Cardiac muscle cell (in vitro differentiated cells and primary cell): Measurements from ENCODE around the gene FPR3. TPM values are rescaled to one million over a fixed set of nuclear protein-coding genes. Genes with fewer than 3 reads are reported as not detected.

ENCODE experiments used
- DNase-seq, 2 donors: peaks; one replicate each; pipeline versions ENCODE4 v3.0.0 to v3.0.0-alpha.2; 2010 to 2017; ENCODE audit warnings: low read depth in 1 of 2, low spot score in 1 of 2
- H3K27ac ChIP-seq: fragments of 200-600 bp; sonication (generic); 2 replicates; pipeline ENCODE4 v1.5.1; 2016
- H3K27me3 ChIP-seq: fragments of 200-600 bp; sonication (generic); 2 replicates; pipeline ENCODE4 v1.6.0; 2016; ENCODE audit warnings: control low read depth
- H3K36me3 ChIP-seq: fragments of 200-600 bp; sonication (generic); 2 replicates; pipeline ENCODE4 v1.5.1; 2016; ENCODE audit warnings: control low read depth
- H3K4me1 ChIP-seq: fragments of 200-600 bp; sonication (generic); 2 replicates; pipeline ENCODE4 v1.8.1; 2017; ENCODE audit warnings: low read depth, mild to moderate bottlenecking, mixed run types
- H3K4me3 ChIP-seq: fragments of 200-600 bp; sonication (generic); 2 replicates; pipeline ENCODE4 v1.5.1; 2016; ENCODE audit warnings: mild to moderate bottlenecking
- H3K9me3 ChIP-seq: fragments of 200-600 bp; sonication (generic); 2 replicates; pipeline ENCODE4 v1.5.1; 2017; ENCODE audit warnings: low read depth, mild to moderate bottlenecking, control low read depth
- polyA plus RNA-seq: library from polyadenylated mRNA; unstranded; fragments of >200 nt; fragmentation: Nextera tagmentation; extraction: Ambion mirVana; gene quantifications from 2 replicates; pipeline ENCODE4 v1.2.1, GENCODE V29; 2016
- total RNA-seq: library from RNA; depleted of rRNA; stranded (reverse); fragments of >200 nt; gene quantifications from 2 replicates; pipeline ENCODE4 v1.2.3, GENCODE V29; 2016
- TF ChIP-seq, protein P1 (sequence below): IDR thresholded peaks from 2 replicates; pipeline ENCODE4 v1.5.1; 2012; ENCODE audit warnings: low read depth, mild to moderate bottlenecking, low read length

Gene FPR3
- total and polyA plus RNA-seq, 2 experiments from 2014 or later, result not detected

DNA sequence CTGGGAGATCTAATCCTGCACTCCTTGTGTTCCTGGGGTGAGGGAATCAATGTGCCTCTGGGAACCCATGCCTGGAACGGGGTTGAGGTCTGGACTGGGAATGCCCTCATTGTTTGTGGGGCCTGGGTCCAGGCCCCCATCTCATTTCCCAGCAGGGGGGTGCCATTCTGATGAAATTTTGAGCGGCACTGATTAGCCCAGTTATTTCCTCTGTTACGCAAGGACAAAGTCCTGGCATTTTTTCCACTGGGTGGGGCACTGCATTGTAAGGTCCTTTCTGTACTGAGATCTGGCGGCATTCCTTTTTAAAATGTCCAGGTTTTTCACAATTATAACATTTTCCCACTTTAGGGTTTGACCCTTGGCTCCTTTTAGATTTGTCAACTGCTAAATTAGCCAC, 14.8 kb downstream of the FPR3 start:
- no peaks in the 10 kb centered on the region for H3K4me1 ChIP-seq
- H3K9me3 ChIP-seq, result no peaks in the 10 kb centered on the region
- H3K4me3 ChIP-seq, result no peak overlapping the region

DNA sequence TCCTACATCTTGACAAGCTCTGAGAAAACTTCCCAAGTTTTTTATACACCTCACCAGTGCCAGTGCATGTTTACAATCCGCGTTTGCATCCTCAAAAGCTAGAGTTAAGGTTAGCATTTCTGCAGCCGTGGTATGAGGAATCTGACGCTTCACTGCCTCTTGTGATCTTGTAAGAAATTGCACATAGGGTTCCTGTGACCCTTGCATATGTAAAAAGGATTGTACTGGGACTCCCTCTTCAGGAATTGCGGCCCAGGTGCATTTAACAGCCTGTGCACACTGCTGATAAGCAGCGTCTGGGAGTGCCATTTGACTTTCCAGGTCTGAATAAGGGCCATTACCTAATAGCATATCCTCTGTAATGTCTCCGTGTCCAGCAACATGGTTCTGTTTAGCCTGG, 15.3 kb downstream of the FPR3 start:
- TF ChIP-seq, protein P1, sequence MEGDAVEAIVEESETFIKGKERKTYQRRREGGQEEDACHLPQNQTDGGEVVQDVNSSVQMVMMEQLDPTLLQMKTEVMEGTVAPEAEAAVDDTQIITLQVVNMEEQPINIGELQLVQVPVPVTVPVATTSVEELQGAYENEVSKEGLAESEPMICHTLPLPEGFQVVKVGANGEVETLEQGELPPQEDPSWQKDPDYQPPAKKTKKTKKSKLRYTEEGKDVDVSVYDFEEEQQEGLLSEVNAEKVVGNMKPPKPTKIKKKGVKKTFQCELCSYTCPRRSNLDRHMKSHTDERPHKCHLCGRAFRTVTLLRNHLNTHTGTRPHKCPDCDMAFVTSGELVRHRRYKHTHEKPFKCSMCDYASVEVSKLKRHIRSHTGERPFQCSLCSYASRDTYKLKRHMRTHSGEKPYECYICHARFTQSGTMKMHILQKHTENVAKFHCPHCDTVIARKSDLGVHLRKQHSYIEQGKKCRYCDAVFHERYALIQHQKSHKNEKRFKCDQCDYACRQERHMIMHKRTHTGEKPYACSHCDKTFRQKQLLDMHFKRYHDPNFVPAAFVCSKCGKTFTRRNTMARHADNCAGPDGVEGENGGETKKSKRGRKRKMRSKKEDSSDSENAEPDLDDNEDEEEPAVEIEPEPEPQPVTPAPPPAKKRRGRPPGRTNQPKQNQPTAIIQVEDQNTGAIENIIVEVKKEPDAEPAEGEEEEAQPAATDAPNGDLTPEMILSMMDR, result no peak
- Histone ChIP-seq H3K9me3 (no peaks in the 10 kb centered on the region), H3K4me1 (no peaks in the 10 kb centered on the region), H3K36me3 (no peaks in the 10 kb centered on the region), H3K4me3 (no peak overlapping the region), H3K27me3 (no peaks in the 10 kb centered on the region), H3K27ac (no peak overlapping the region)
- DNase-seq, result no peak

More for the DNA sequence above, 14.8 kb downstream of the FPR3 start:
- Histone ChIP-seq H3K27me3 (no peaks in the 10 kb centered on the region), H3K36me3 (no peaks in the 10 kb centered on the region), H3K27ac (no peak overlapping the region)
- DNase-seq, result peak in 1 of 2 donors; percentile 65
- TF ChIP-seq, protein P1, result no peak

DNA sequence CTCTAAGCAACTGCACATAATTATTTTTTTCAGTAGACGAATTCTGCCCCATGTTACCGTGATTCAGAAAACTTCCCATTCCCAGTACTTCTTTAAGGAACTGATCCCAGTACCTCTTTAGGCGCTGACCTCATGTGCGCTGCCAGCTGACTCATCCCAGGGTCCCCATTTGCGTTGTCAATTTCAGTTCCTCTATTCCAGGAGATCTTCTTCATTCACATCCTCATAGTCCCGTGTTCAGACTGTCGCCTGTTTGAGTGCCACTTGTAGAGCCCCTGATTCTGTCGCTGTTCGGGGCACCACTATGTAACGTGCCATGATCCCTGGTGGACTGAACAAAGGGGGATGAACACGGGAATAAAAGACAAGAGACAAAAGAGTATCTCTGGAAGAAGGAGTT, 16.4 kb downstream of the FPR3 start:
- TF ChIP-seq, protein P1, result no peak

DNA sequence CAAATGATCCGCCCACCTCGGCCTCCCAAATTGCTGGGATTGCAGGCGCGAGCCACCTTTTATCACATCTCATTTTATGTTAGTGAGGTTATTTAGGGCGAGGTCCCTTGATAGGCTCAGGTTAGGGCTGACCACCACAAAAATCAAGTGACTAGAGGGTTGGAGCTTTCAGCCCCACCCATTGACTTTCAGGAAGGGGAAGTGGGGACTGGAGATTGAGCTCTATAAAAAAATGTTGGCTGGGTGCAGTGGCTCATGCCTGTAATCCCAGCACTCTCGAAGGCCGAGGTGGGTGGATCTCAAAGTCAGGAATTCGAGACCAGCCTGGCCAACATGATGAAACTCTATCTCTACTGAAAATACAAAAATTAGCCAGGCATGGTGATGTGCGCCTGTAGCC, 20.1 kb downstream of the FPR3 start:
- no peaks in the 10 kb centered on the region for H3K4me1 ChIP-seq
- no peaks in the 10 kb centered on the region for H3K36me3 ChIP-seq
- H3K4me3 ChIP-seq, result no peak overlapping the region
- no peak for DNase-seq
- no peaks in the 10 kb centered on the region for H3K9me3 ChIP-seq
- TF ChIP-seq, protein P1, result no peak
- H3K27me3 ChIP-seq, result no peaks in the 10 kb centered on the region
- H3K27ac ChIP-seq, result no peak overlapping the region

More for the DNA sequence above, 16.4 kb downstream of the FPR3 start:
- H3K4me1 ChIP-seq, result no peaks in the 10 kb centered on the region
- DNase-seq, result no peak
- H3K9me3 ChIP-seq, result no peaks in the 10 kb centered on the region
- H3K4me3 ChIP-seq, result no peak overlapping the region
- no peak overlapping the region for H3K27ac ChIP-seq
- no peaks in the 10 kb centered on the region for H3K27me3 ChIP-seq
- H3K36me3 ChIP-seq, result no peaks in the 10 kb centered on the region

DNA sequence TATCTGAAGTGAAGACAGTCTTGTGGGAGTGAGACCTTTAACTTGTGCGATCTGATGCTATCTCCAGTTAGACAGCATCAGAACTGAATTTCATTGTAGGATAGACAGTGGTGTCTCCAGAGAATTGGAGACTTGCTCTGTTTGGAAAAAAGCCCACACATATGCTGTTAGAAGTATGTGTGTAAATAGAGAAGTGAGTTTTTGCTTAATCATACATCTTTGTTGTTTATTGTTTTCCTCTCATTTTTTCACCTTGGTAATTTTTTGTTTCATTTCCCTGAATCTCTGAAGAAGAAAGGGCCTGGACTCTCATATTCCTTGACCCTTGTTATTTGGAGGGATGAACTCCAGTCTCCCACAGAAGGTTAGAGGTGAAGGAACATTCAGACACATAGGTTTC, 21.8 kb downstream of the FPR3 start:
- Histone ChIP-seq H3K4me1 (no peaks in the 10 kb centered on the region), H3K36me3 (no peaks in the 10 kb centered on the region), H3K9me3 (no peaks in the 10 kb centered on the region), H3K27ac (no peak overlapping the region), H3K4me3 (no peak overlapping the region), H3K27me3 (no peaks in the 10 kb centered on the region)
- TF ChIP-seq, protein P1, result no peak
- DNase-seq, result no peak

DNA sequence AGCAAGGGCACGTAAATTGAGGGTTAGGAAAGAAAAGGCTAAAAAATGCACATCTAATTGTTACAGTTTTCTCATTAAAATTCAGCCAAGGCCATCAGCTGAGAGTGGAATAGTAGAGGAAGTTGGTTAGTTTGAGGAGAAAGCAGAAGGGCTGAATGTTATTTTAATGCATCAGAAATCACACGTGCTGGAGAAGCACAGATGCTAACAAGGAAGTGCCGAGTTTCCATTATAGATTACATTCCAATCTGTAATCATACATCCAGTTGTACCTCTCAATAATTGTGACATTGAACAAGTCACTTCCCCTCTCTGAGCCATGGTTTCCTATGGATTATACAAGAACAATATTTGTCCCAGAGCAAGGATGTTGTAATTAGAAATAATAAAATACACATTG, 25.1 kb downstream of the FPR3 start:
- H3K27ac ChIP-seq, result no peak overlapping the region

More for the DNA sequence above, 25.1 kb downstream of the FPR3 start:
- TF ChIP-seq, protein P1, result no peak
- Histone ChIP-seq H3K4me3 (no peak overlapping the region), H3K27me3 (no peaks in the 10 kb centered on the region), H3K9me3 (no peaks in the 10 kb centered on the region), H3K36me3 (no peaks in the 10 kb centered on the region), H3K4me1 (no peaks in the 10 kb centered on the region)
- no peak for DNase-seq
